H1 (cell line): ENCODE data around the gene GALNT17. TPM values are rescaled to one million over a fixed set of nuclear protein-coding genes. Genes with fewer than 3 reads are reported as not detected.

ENCODE experiments used
- CTCF ChIA-PET: fragments of 300-600 bp; sonication (Branson Sonifier 250); formaldehyde crosslinking; loops from one replicate; lab custom pipeline; 2021; ENCODE audit not compliant: partially characterized antibody; lab: Charles Lee
- POLR2A ChIA-PET: fragments of 300-600 bp; sonication (Branson Sonifier 250); formaldehyde crosslinking; loops from one replicate; lab custom pipeline; 2021; ENCODE audit warnings: inconsistent platforms; ENCODE audit not compliant: partially characterized antibody; lab: Charles Lee
- DNase-seq, 2 experiments: peaks; one replicate each; pipeline versions ENCODE4 v3.0.0 to v3.0.0-alpha.2; 2010 to 2022; ENCODE audit warnings: low spot score in 2 of 2, low read depth in 1 of 2, mixed read lengths in 1 of 2
- FAIRE-seq: peaks from 2 replicates; lab custom pipeline; 2011; peaks lifted over from hg19 to GRCh38; lab: Jason Lieb, UNC
- H2AFZ ChIP-seq: 2 replicates; pipeline ENCODE4 v1.8.1; 2012; ENCODE audit warnings: low read length, inconsistent platforms
- H2AK5ac ChIP-seq: 2 replicates; pipeline ENCODE4 v1.6.1; 2013; ENCODE audit warnings: low read depth, low read length
- H2BK120ac ChIP-seq: replicated peaks from 2 replicates; pipeline ENCODE3; 2013; ENCODE audit warnings: low read depth, low read length, inconsistent platforms
- H2BK12ac ChIP-seq: 2 replicates; pipeline ENCODE4 v1.6.1; 2013; ENCODE audit warnings: low read depth, low read length
- H2BK15ac ChIP-seq: 2 replicates; pipeline ENCODE4 v1.6.1; 2013; ENCODE audit warnings: low read length
- H2BK20ac ChIP-seq: 2 replicates; pipeline ENCODE4 v1.6.1; 2013; ENCODE audit warnings: low read length
- H2BK5ac ChIP-seq: 2 replicates; pipeline ENCODE4 v1.6.1; 2013; ENCODE audit warnings: low read depth, low read length
- H3K14ac ChIP-seq: 2 replicates; pipeline ENCODE4 v1.6.1; 2013; ENCODE audit warnings: inconsistent platforms; ENCODE audit not compliant: insufficient read length
- H3K18ac ChIP-seq: 2 replicates; pipeline ENCODE4 v1.6.1; 2013; ENCODE audit warnings: low read length; ENCODE audit errors: extremely low read depth
- H3K23ac ChIP-seq: 2 replicates; pipeline ENCODE4 v1.6.1; 2013; ENCODE audit warnings: inconsistent platforms; ENCODE audit not compliant: insufficient read length
- H3K23me2 ChIP-seq: 2 replicates; pipeline ENCODE4 v1.6.1; 2013; ENCODE audit warnings: low read depth, low read length
- H3K27ac ChIP-seq: 2 replicates; pipeline ENCODE4 v1.6.1; 2011; ENCODE audit warnings: low read depth, low read length, inconsistent platforms
- H3K27me3 ChIP-seq, 4 experiments: replicated peaks in 1 of 4; 1 replicate in 1 of 4; 2 replicates in 3 of 4; pipeline versions ENCODE4 v1.6.1 to v1.8.1; 2011 to 2013; ENCODE audit warnings: low read length in 3 of 4, mild to moderate bottlenecking in 3 of 4, inconsistent platforms in 2 of 4, mixed read lengths in 2 of 4, moderate library complexity in 1 of 4; ENCODE audit not compliant: control insufficient read depth in 3 of 4, insufficient read depth in 3 of 4; ENCODE audit errors: extremely low read depth in 1 of 4
- H3K36me3 ChIP-seq, 4 experiments: 2 replicates each; pipeline versions ENCODE4 v1.6.1 to v1.8.1; 2011 to 2013; ENCODE audit warnings: mild to moderate bottlenecking in 4 of 4, low read length in 3 of 4, moderate library complexity in 2 of 4, control low read depth in 1 of 4, inconsistent platforms in 1 of 4; ENCODE audit not compliant: insufficient read depth in 4 of 4, control insufficient read depth in 2 of 4
- H3K4ac ChIP-seq: replicated peaks from 2 replicates; pipeline ENCODE3; 2013; ENCODE audit warnings: low read length, low read depth, mixed read lengths, inconsistent platforms; ENCODE audit not compliant: insufficient read length
- H3K4me1 ChIP-seq, 4 experiments: replicated peaks in 1 of 4; 1 replicate in 1 of 4; 2 replicates in 3 of 4; pipeline versions ENCODE4 v1.6.1 to v1.8.1; 2011 to 2013; ENCODE audit warnings: low read length in 3 of 4, inconsistent platforms in 2 of 4, mixed read lengths in 1 of 4; ENCODE audit not compliant: insufficient read depth in 4 of 4, control insufficient read depth in 3 of 4
- H3K4me2 ChIP-seq, 2 experiments: 2 replicates each; pipeline versions ENCODE4 v1.6.1 to v1.8.1; 2011 to 2013; ENCODE audit warnings: low read depth in 2 of 2, low read length in 2 of 2, control low read depth in 1 of 2, inconsistent platforms in 1 of 2, mild to moderate bottlenecking in 1 of 2; ENCODE audit not compliant: insufficient read depth in 1 of 2
- H3K4me3 ChIP-seq, 4 experiments: fragments of 200-600, 300-600 bp in 1 of 4; sonication (generic), shearing (Covaris generic), sonication (Bioruptor Twin) in 1 of 4; 2 replicates each; pipeline versions ENCODE4 v1.5.1 to v1.8.1; 2011 to 2016; ENCODE audit warnings: low read length in 4 of 4, low read depth in 3 of 4, control low read depth in 2 of 4, inconsistent platforms in 2 of 4, mild to moderate bottlenecking in 2 of 4, mixed read lengths in 1 of 4, moderate library complexity in 1 of 4; ENCODE audit not compliant: insufficient read depth in 2 of 4; ENCODE audit errors: extremely low read depth in 1 of 4
- H3K56ac ChIP-seq: replicated peaks from 2 replicates; pipeline ENCODE3; 2013; ENCODE audit warnings: low read depth, mild to moderate bottlenecking, mixed read lengths, low read length, inconsistent platforms; ENCODE audit not compliant: insufficient read length
- H3K79me1 ChIP-seq: 2 replicates; pipeline ENCODE4 v1.6.1; 2013; ENCODE audit warnings: low read depth, low read length, control low read depth
- H3K79me2 ChIP-seq, 2 experiments: 2 replicates each; pipeline versions ENCODE4 v1.6.1 to v1.8.1; 2012 to 2013; ENCODE audit warnings: low read length in 2 of 2, mild to moderate bottlenecking in 2 of 2, inconsistent platforms in 1 of 2; ENCODE audit not compliant: insufficient read depth in 2 of 2, control insufficient read depth in 1 of 2
- H3K9ac ChIP-seq, 4 experiments: replicated peaks in 1 of 4; 1 replicate in 1 of 4; 2 replicates in 3 of 4; pipeline versions ENCODE4 v1.6.1 to v1.8.1; 2011 to 2013; ENCODE audit warnings: low read depth in 3 of 4, low read length in 3 of 4, control low read depth in 2 of 4, mild to moderate bottlenecking in 2 of 4, moderate library complexity in 2 of 4, inconsistent platforms in 1 of 4; ENCODE audit errors: extremely low read depth in 1 of 4
- H3K9me3 ChIP-seq, 2 experiments: 2 replicates each; pipeline versions ENCODE4 v1.6.1 to v1.8.1; 2012 to 2013; ENCODE audit warnings: mild to moderate bottlenecking in 2 of 2, moderate library complexity in 2 of 2, control low read depth in 1 of 2, inconsistent platforms in 1 of 2, low read depth in 1 of 2, low read length in 1 of 2, mixed read lengths in 1 of 2; ENCODE audit not compliant: insufficient read depth in 2 of 2
- H4K20me1 ChIP-seq, 2 experiments: replicated peaks in 1 of 2; 2 replicates each; pipeline versions ENCODE3 to v1.8.1; 2011 to 2013; ENCODE audit warnings: inconsistent platforms in 2 of 2, low read length in 2 of 2, mild to moderate bottlenecking in 1 of 2; ENCODE audit not compliant: insufficient read depth in 2 of 2, control insufficient read depth in 1 of 2
- H4K5ac ChIP-seq: 2 replicates; pipeline ENCODE4 v1.6.1; 2013; ENCODE audit warnings: low read length, low read depth, mixed read lengths, inconsistent platforms; ENCODE audit not compliant: insufficient read length
- H4K8ac ChIP-seq: 2 replicates; pipeline ENCODE4 v1.8.0; 2013; ENCODE audit warnings: mild to moderate bottlenecking, moderate library complexity, low read length, inconsistent platforms; ENCODE audit not compliant: insufficient read depth; ENCODE audit errors: extremely low read depth
- H4K91ac ChIP-seq: replicated peaks from 2 replicates; pipeline ENCODE3; 2013; ENCODE audit warnings: low read length, mixed read lengths, inconsistent platforms; ENCODE audit not compliant: insufficient read length
- BRCA1 ChIP-seq: IDR thresholded peaks from 2 replicates; pipeline ENCODE4 v1.6.1; 2012; ENCODE audit warnings: low read depth, low read length, improper control_type of control experiment
- WGBS, 2 experiments: shearing (Covaris generic) in 1 of 2; methylation state at CpG; one replicate each; pipeline versions ENCODE4 v1.1.6 to v1.1.7; 2013 to 2015; ENCODE audit warnings: low lambda C conversion rate in 2 of 2, mixed read lengths in 2 of 2, inconsistent platforms in 1 of 2, low coverage in 1 of 2, missing lambda C conversion rate in 1 of 2; ENCODE audit not compliant: insufficient replicate concordance in 2 of 2, insufficient coverage in 1 of 2, insufficient read length in 1 of 2; ENCODE audit errors: extremely low coverage in 1 of 2, missing lambda C conversion rate in 1 of 2; 5-methylcytosine and 5-hydroxymethylcytosine counted together
- polyA plus RNA-seq, 7 experiments: library from polyadenylated mRNA; depleted of rRNA in 3 of 7; stranded (reverse) in 5 of 7; unstranded in 2 of 7; fragments of >200 nt in 5 of 7; fragments of 200-250 nt in 2 of 7; gene quantifications; 1 replicate in 5 of 7; 2 replicates in 1 of 7; 4 replicates in 1 of 7; pipeline versions ENCODE4 v1.2.1 to v1.2.3, GENCODE V29; 2011 to 2013; ENCODE audit warnings: missing spikeins in 2 of 7, mixed read lengths in 2 of 7
- total RNA-seq: library from RNA; stranded (reverse); fragmentation: NEBNext Ultra II Directional; extraction: Animal tissue kit (Norgen Biotek cat#: 25700); gene quantifications from 2 replicates; pipeline ENCODE4 v1.2.1, GENCODE V29; 2021

The GALNT17 gene
- total and polyA plus RNA-seq, 2 of the 8 experiments (the other 6 are each of a cell fraction or from before 2014, with no cell fraction given), result 37.7 to 47.0 TPM

GRCh38 chr7:71403202-71403946 is 271.4 kb downstream of the GALNT17 start:
- H2BK15ac ChIP-seq, result no peak overlapping the region
- H3K27me3 ChIP-seq, result no peaks in the 10 kb centered on the region
- no peak overlapping the region for H2BK120ac ChIP-seq
- no peak overlapping the region for H3K14ac ChIP-seq
- peaks cover 4 to 5% of the 10 kb centered on the region in 2 experiments; a peak in 3 of 4 replicates for H3K9me3 ChIP-seq
- no peak overlapping the region for H4K5ac ChIP-seq
- H4K20me1 ChIP-seq, result no peaks in the 10 kb centered on the region
- no peak overlapping the region for H2AK5ac ChIP-seq
- H3K4ac ChIP-seq, result no peak overlapping the region
- FAIRE-seq, result no peak
- peak overlapping the region; percentile 1 for H4K91ac ChIP-seq
- POLR2A ChIA-PET, result no interaction called here
- CTCF ChIA-PET, result interaction anchor here (0.6 to 1.9 kb wide), 2 partner anchors 329 to 912 kb away, joined by 4 to 5 read pairs; no protein-coding TSS in a partner anchor
- H3K4me2 ChIP-seq, result no peak overlapping the region
- H3K9ac ChIP-seq, result no peak overlapping the region
- H3K23me2 ChIP-seq, result no peaks in the 10 kb centered on the region
- H4K8ac ChIP-seq, result no peak overlapping the region
- H3K56ac ChIP-seq, result no peak overlapping the region
- 91% methylated on average over 16 of the region's 16 CpGs; no CpG with 5 or more reads in 1 of the 2 experiments for WGBS, 2 experiments
- H3K4me1 ChIP-seq, result peaks cover 0 to 6% (median 2%) of the 10 kb centered on the region in 4 experiments; a peak in 3 of 7 replicates
- no peak overlapping the region for H2BK12ac ChIP-seq
- no peak overlapping the region for H2BK5ac ChIP-seq
- H3K79me1 ChIP-seq, result no peaks in the 10 kb centered on the region
- H3K18ac ChIP-seq, result no peak overlapping the region
- H2BK20ac ChIP-seq, result no peak overlapping the region
- no peak overlapping the region for H3K23ac ChIP-seq
- no peak for TF ChIP-seq BRCA1
- no peak overlapping the region for H2AFZ ChIP-seq
- H3K4me3 ChIP-seq, result no peak overlapping the region
- DNase-seq, result no peak
- H3K79me2 ChIP-seq, result peaks cover 0 to 12% of the 10 kb centered on the region in 2 experiments; a peak in 1 of 4 replicates
- H3K27ac ChIP-seq, result no peak overlapping the region
- peaks cover 0 to 13% (median 4%) of the 10 kb centered on the region in 4 experiments; a peak in 4 of 8 replicates for H3K36me3 ChIP-seq
